ENCODE measurements around the gene TNC.
A peak's percentile ranks its signal among the peaks of the same experiment; 100 is the strongest.

The TNC gene

DNA sequence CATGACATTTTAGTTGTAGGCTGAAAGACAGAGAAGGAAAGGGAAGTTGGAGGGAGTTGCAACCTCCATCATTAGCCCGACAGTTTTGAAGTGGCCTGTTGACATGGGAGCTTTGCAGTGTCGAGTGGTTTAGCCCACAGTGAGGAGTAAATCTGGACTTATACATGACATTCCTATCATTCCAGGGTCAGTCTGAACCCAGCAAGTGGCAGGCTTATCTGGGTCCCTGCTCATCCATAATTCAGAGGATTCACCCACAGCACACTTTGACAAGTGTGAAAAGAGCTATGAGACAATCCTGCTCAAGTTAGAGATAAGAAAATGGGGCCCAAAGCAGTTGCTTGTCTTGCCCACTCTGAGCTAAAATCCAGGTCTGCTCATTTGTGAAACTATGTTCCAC lies 8.4 kb upstream of the TNC start:
- Histone ChIP-seq H3K4me3 (no peak overlapping the region), H3K27ac (no peak overlapping the region)
- DNase-seq (ENCODE audit: low spot score), result no peak
- TF ChIP-seq, protein P1, sequence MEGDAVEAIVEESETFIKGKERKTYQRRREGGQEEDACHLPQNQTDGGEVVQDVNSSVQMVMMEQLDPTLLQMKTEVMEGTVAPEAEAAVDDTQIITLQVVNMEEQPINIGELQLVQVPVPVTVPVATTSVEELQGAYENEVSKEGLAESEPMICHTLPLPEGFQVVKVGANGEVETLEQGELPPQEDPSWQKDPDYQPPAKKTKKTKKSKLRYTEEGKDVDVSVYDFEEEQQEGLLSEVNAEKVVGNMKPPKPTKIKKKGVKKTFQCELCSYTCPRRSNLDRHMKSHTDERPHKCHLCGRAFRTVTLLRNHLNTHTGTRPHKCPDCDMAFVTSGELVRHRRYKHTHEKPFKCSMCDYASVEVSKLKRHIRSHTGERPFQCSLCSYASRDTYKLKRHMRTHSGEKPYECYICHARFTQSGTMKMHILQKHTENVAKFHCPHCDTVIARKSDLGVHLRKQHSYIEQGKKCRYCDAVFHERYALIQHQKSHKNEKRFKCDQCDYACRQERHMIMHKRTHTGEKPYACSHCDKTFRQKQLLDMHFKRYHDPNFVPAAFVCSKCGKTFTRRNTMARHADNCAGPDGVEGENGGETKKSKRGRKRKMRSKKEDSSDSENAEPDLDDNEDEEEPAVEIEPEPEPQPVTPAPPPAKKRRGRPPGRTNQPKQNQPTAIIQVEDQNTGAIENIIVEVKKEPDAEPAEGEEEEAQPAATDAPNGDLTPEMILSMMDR (IDR thresholded peaks at IDR 0.05), result no peak

DNA sequence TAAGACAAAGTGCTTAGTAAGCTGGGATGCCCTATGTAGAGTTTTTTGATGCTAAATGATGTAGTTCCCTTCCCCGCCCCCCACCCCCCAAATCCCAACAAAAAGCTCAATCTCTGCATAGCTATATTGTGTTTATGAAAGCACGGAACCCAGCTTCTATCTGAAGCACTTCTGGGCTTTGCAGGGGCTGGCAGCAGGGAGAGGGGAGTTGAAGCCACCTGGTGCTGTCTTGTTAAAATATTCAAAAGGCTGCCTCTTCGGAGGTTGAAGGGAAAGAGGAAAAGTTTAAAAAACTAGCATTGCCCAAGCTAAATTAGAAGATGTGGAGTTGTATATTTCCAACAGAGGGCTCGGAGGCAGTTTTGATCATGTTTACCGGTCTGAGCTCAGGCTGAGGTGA lies 5.0 kb upstream of the TNC start:
- Histone ChIP-seq H3K27ac (no peak overlapping the region), H3K4me3 (no peak overlapping the region)
- TF ChIP-seq, protein P1 (IDR thresholded peaks at IDR 0.05), result no peak
- no peak for DNase-seq (ENCODE audit: low spot score)

DNA sequence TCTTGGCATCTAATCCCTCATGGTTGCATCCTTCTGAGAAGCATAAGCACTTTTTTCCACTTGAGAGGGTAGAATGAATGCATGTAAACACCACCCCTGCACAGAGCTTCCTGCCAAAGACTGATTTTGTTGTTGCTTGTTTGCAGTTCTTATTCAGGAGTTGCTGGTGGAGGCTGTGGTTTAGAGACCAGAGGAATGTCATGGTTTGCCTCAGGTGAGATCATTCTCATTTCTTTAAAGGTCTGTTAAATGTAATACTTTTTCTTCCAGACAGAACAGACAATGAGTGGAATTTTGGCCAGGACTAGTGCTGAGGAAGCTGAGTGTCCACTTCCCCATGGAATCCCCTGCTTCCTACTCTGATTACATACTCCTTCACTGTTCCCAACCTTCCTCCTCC lies 3.2 kb upstream of the TNC start:
- H3K4me3 ChIP-seq, result no peak overlapping the region
- no peak overlapping the region for H3K27ac ChIP-seq
- TF ChIP-seq, protein P1 (IDR thresholded peaks at IDR 0.05), result no peak
- DNase-seq (ENCODE audit: low spot score), result no peak

DNA sequence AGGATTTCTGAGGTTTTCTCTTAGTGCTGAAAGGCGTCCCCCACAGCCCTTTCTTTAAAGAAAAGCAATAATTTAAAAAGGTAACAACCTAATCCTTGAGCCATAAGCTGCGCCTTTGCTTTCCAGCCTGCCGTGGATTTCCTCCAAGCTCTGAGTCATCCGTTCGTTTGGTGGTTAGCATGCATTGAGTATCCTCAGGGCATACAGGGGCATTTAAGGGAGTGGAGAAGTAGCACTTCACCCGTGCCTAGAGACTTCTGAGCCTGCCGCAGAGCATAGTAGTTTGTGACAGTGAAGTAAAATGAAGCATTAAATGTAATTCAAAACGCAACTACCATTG lies 892 bp upstream of the TNC start:
- peak overlapping the region; percentile 72 to 83 for H3K27ac ChIP-seq
- peak overlapping the region; percentile 70 for H3K4me3 ChIP-seq
- no peak for DNase-seq (ENCODE audit: low spot score)
- TF ChIP-seq, protein P1 (IDR thresholded peaks at IDR 0.05), result no peak

DNA sequence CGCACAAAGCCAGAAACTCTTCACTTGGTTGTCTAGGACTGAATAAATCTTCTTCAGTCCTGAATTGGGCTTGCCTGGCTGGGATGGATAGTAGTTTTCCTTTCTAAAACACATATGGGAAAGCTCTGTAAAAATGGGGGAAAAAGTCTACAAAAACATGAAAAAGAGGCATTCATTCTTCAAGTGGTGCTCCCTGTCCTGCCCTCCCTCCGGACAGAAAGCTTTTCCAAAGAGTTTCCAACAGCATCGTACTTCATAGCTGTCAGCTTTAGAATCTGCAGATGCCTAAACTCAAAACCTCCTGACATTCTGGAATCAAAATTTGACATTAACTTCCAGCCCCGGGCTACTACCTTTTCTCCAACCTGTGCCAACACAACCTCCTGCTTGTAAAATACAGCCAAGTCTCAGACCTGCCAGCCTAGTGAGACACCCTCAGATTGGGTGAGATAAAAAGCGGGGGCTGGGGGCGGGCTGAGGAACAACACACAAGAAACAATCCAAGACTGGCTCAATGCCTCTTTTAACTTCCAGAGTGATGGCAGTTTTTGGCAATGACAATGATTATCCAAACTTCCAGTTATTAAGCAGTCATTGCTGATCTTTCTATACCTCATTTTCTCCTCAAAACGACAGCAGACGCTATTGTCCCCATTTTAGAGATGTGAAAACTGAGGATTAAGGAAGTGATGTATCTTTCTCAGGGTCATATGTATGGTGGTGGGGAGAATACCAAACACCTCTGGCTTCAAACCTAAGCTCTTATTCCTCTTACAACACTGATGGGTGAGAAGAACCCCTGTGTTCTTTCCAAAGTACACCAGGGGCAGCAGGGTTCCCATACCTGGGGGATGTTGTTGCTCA lies 1.3 kb downstream of the TNC start:
- DNase-seq (ENCODE audit: low spot score), result no peak
- Histone ChIP-seq H3K4me3 (peak overlapping the region; percentile 70), H3K27ac (peak overlapping the region; percentile 40 to 72)
- TF ChIP-seq, protein P1 (IDR thresholded peaks at IDR 0.05), result no peak

DNA sequence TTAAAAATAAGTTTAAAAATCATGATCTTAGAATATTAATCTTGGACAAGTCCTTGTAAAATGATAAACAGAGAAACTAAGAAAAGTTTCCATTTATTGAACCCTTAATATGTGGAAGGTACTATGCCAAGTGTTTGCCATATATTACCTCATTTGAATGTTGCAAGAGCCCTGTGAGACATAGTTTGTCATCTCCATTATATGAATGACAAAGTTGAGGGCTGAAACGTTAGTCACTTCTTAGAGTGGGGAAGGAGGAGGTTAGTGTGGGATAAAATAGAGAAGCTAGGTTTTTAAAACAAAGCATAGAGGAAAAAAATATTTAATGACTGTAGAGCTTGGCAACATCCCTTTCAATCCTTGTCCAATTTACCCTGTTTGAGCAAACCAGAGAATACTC lies 2.0 kb downstream of the TNC start:
- H3K4me3 ChIP-seq, result peak overlapping the region; percentile 70
- no peak for DNase-seq (ENCODE audit: low spot score)
- peak overlapping the region in 1 of 2 donors; percentile 11 for H3K27ac ChIP-seq
- TF ChIP-seq, protein P1 (IDR thresholded peaks at IDR 0.05), result no peak
